ENCODE measurements around the gene POTEF.
"Not testable (repeated sequence)": the region's sequence is repeated elsewhere in the genome, so short reads cannot be mapped to it uniquely, and the experiment has no call there.

POTEF gene

DNA sequence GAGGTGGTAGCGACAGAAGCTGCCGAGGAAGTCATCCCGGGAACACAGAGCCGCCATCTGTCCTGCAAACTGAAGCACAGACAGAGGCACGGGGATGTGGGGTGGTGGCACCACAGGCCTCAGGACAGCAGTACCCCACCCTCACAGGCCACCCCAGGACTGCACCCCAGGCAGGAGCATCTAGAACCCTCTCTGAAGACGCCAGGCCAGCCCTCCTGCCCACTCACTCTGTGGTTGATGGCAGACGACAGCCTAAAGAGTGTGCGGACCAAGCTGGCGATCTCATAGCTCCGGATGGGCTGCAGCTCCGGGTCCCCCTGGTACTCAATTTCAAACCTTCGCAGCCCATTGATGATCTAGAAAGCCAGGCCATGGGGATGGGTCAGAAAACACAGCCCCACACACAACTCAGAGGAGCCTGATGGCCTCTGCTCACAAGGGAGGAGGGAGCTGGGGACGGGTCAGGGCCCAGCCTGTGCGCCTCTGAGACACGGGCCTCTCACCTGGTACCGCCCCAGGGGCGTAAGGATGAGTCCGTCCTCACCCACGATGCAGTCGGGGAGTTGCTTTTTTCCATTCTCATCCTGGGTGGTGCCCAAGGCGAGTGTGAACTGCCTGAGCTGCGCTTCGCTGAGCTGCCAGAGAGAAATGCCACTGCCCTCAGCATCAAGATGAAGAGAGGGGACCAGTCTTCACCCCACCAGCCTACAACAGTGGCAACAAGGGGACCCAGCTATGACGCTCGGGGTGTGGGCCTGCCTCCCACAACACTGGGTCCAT lies 24.0 kb upstream of the POTEF start:
- Histone ChIP-seq H3K79me2 (ENCODE audit: low read length) (no peaks in the 10 kb centered on the region), H3K36me3 (replicated peaks; ENCODE audit: insufficient read depth, low read length) (no peaks in the 10 kb centered on the region), H3K27ac (ENCODE audit: low read length) (no peak overlapping the region), H3K9me3 (replicated peaks; ENCODE audit: insufficient read depth, low read length) (no peaks in the 10 kb centered on the region), H3F3A (ENCODE audit: insufficient read depth, low read length) (no peaks in the 10 kb centered on the region), H3K4me2 (ENCODE audit: low read depth, low read length) (no peak overlapping the region), H3K4me1 (ENCODE audit: low read length) (no peaks in the 10 kb centered on the region), H3K27me3 (replicated peaks; ENCODE audit: insufficient read depth, low read length) (no peaks in the 10 kb centered on the region), H3K4me3 (ENCODE audit: low read length) (no peak overlapping the region), H2AFZ (ENCODE audit: low read length) (no peak overlapping the region), H3K9ac (ENCODE audit: low read length) (no peak overlapping the region), H3K9me2 (replicated peaks; ENCODE audit: insufficient read depth, low read length) (no peaks in the 10 kb centered on the region), H4K20me1 (ENCODE audit: insufficient read depth, low read length) (no peaks in the 10 kb centered on the region)
- TF ChIP-seq EZH2 (optimal IDR thresholded peaks at IDR 0.05; ENCODE audit: low read depth, low read length), result no peak
- TF ChIP-seq, protein P1, sequence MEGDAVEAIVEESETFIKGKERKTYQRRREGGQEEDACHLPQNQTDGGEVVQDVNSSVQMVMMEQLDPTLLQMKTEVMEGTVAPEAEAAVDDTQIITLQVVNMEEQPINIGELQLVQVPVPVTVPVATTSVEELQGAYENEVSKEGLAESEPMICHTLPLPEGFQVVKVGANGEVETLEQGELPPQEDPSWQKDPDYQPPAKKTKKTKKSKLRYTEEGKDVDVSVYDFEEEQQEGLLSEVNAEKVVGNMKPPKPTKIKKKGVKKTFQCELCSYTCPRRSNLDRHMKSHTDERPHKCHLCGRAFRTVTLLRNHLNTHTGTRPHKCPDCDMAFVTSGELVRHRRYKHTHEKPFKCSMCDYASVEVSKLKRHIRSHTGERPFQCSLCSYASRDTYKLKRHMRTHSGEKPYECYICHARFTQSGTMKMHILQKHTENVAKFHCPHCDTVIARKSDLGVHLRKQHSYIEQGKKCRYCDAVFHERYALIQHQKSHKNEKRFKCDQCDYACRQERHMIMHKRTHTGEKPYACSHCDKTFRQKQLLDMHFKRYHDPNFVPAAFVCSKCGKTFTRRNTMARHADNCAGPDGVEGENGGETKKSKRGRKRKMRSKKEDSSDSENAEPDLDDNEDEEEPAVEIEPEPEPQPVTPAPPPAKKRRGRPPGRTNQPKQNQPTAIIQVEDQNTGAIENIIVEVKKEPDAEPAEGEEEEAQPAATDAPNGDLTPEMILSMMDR (IDR thresholded peaks at IDR 0.05; ENCODE audit: low read length), result no peak
- no peak for DNase-seq

DNA sequence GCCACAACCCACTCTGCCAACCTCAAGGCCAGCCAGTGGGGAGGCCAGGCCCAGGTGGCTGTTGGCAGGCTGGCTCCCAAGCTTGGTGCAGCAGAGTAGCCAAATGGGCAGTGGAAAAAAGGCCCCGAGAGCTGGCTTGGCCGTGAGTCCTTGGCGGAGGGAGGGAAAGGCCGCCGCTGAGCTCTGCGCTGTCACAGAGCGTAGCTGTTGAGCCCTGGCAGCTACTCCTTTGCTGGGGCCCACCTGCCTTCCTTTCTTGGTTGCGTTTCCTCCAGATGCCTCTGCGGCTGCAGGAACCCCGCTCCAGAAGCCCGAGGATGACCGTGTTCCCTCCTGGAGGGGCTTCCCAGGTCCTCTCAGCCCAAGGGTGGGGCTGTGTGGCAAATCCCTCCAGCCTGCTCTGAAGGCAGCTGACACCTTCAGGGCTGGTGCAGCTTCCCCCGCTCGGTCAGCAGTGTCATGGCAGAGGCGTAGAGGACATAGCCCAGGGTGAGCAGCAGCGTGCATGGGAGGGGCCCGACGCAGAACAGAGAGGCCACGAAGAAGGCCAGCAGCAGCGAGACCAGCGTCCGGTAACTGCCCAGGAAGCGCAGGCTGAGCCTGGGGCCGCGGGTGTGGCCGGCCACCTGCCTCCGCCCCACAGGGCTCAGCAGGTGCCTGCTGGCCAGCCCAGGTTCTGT lies 23.3 kb upstream of the POTEF start:
- not testable (repeated sequence) for H3F3A ChIP-seq (ENCODE audit: insufficient read depth, low read length); H2AFZ ChIP-seq (ENCODE audit: low read length); H3K9me2 ChIP-seq (replicated peaks; ENCODE audit: insufficient read depth, low read length); H3K4me3 ChIP-seq (ENCODE audit: low read length); H3K9ac ChIP-seq (ENCODE audit: low read length); H3K4me1 ChIP-seq (ENCODE audit: low read length); H3K27me3 ChIP-seq (replicated peaks; ENCODE audit: insufficient read depth, low read length); H3K27ac ChIP-seq (ENCODE audit: low read length); H3K4me2 ChIP-seq (ENCODE audit: low read depth, low read length); DNase-seq; H4K20me1 ChIP-seq (ENCODE audit: insufficient read depth, low read length); H3K79me2 ChIP-seq (ENCODE audit: low read length); H3K36me3 ChIP-seq (replicated peaks; ENCODE audit: insufficient read depth, low read length); H3K9me3 ChIP-seq (replicated peaks; ENCODE audit: insufficient read depth, low read length)

DNA sequence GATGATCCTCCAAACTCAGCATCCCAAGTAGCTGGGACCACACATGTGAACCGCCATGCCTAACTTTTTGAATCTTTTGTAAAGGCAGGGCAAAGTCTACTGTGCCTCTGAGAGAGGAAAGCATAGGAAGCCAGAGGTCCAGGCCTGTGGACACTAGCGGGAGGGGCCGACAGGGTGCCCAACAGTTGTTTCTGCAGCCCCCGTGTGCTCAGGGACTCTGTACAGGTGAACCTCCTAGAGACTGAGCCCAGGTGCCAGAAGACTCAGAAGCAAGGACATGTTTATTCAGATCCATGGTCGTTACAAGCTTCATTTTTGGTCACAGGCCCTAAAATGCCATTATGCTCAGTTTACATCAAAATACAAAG lies 22.1 kb upstream of the POTEF start:
- H3K27ac ChIP-seq (ENCODE audit: low read length); H3K9ac ChIP-seq (ENCODE audit: low read length); H2AFZ ChIP-seq (ENCODE audit: low read length); H3K4me3 ChIP-seq (ENCODE audit: low read length); H3K79me2 ChIP-seq (ENCODE audit: low read length); H3K4me2 ChIP-seq (ENCODE audit: low read depth, low read length); H3K36me3 ChIP-seq (replicated peaks; ENCODE audit: insufficient read depth, low read length); H3K9me3 ChIP-seq (replicated peaks; ENCODE audit: insufficient read depth, low read length); DNase-seq; H3K4me1 ChIP-seq (ENCODE audit: low read length); H3K27me3 ChIP-seq (replicated peaks; ENCODE audit: insufficient read depth, low read length); H3F3A ChIP-seq (ENCODE audit: insufficient read depth, low read length); H3K9me2 ChIP-seq (replicated peaks; ENCODE audit: insufficient read depth, low read length); H4K20me1 ChIP-seq (ENCODE audit: insufficient read depth, low read length): not testable (repeated sequence)

DNA sequence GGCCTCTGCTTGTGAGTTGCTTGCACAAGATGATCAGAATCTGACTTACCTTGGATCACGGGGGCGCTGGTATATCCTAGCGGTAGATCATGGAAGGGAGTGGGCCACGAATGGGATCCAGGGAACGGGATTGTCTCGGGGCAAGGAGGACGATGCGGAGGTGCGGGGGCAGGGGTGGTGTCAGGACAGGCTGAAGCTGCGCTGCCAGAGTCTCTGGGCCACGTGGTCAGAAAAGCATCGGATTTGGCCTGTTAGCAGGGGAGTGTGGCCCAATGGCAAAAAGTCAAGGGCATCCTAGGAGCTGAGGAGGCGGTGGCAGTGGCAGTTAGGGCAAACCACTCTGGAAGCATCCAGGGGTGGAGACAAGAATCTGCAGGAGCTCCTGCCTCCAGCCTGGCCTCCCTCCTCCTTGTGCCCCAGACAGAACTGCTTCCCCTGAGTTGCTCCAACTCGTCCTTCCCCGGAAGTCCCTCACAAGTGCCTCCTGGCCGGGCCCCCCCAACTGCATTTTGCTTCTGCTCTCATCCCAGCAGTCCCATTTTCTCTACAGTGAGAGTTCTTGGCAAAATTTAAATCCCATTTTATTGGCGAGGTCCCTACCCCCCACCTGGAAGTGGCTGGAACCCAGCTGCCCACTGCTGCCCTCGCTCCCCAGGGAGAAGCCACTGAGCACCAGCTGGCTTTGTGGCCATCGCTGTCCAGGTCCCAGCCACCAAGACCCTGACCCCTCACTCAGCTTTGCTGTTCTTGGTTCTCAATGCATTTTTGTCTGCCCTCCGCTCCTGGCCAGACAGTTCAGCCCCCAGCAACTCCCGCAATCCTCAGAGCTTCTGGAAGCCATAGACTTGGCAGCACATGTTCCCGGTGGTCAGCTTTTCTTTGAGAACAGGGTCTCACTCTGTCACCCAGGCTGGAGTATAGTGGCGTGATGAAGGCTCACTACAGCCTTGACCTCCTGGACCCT lies 21.4 kb upstream of the POTEF start:
- TF ChIP-seq EZH2phosphoT487 (IDR thresholded peaks at IDR 0.05; ENCODE audit: low read length), result no peak
- TF ChIP-seq, protein P1 (IDR thresholded peaks at IDR 0.05; ENCODE audit: low read length), result no peak
- TF ChIP-seq EZH2 (optimal IDR thresholded peaks at IDR 0.05; ENCODE audit: low read depth, low read length), result no peak
- no peaks in the 10 kb centered on the region for H3K4me1 ChIP-seq (ENCODE audit: low read length)
- H3K9ac ChIP-seq (ENCODE audit: low read length), result no peak overlapping the region
- no peak overlapping the region for H3K27ac ChIP-seq (ENCODE audit: low read length)
- H3K27me3 ChIP-seq (replicated peaks; ENCODE audit: insufficient read depth, low read length), result no peaks in the 10 kb centered on the region
- H2AFZ ChIP-seq (ENCODE audit: low read length), result no peak overlapping the region
- no peaks in the 10 kb centered on the region for H3F3A ChIP-seq (ENCODE audit: insufficient read depth, low read length)
- no peaks in the 10 kb centered on the region for H3K9me2 ChIP-seq (replicated peaks; ENCODE audit: insufficient read depth, low read length)
- no peaks in the 10 kb centered on the region for H3K36me3 ChIP-seq (replicated peaks; ENCODE audit: insufficient read depth, low read length)
- no peaks in the 10 kb centered on the region for H3K9me3 ChIP-seq (replicated peaks; ENCODE audit: insufficient read depth, low read length)
- no peak for DNase-seq
- no peaks in the 10 kb centered on the region for H3K79me2 ChIP-seq (ENCODE audit: low read length)
- no peak overlapping the region for H3K4me3 ChIP-seq (ENCODE audit: low read length)
- no peaks in the 10 kb centered on the region for H4K20me1 ChIP-seq (ENCODE audit: insufficient read depth, low read length)
- H3K4me2 ChIP-seq (ENCODE audit: low read depth, low read length), result no peak overlapping the region

DNA sequence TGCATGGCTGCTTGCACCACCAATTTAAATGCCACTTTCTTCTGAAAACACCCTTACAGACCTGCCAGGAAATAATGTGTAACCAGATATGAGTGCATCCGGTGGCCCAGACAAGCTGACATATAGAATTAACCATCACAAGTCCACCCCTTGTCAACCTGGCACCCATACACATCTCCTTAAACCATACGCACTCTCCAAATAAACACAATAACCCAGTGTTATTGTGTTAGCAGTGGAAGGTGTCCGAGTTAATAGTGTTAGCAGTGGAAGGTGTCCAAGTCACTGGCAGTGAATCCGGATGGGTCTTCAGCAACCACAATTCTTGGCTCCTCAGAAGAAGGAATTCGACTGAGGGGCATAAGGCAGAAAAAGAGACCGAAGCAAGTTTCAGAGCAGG lies 19.5 kb upstream of the POTEF start:
- not testable (repeated sequence) for H3K27ac ChIP-seq (ENCODE audit: low read length); H3K9me2 ChIP-seq (replicated peaks; ENCODE audit: insufficient read depth, low read length); H3K27me3 ChIP-seq (replicated peaks; ENCODE audit: insufficient read depth, low read length); H3K9me3 ChIP-seq (replicated peaks; ENCODE audit: insufficient read depth, low read length); H3K79me2 ChIP-seq (ENCODE audit: low read length); H2AFZ ChIP-seq (ENCODE audit: low read length); DNase-seq; H3K4me2 ChIP-seq (ENCODE audit: low read depth, low read length); H3F3A ChIP-seq (ENCODE audit: insufficient read depth, low read length); H3K4me1 ChIP-seq (ENCODE audit: low read length); H3K4me3 ChIP-seq (ENCODE audit: low read length); H4K20me1 ChIP-seq (ENCODE audit: insufficient read depth, low read length); H3K9ac ChIP-seq (ENCODE audit: low read length); H3K36me3 ChIP-seq (replicated peaks; ENCODE audit: insufficient read depth, low read length)

Measured in MM.1S (cell line).